ENCODE results near the gene CD177. TPM values are rescaled to one million over a fixed set of nuclear protein-coding genes. Genes with fewer than 3 reads are reported as not detected.

Gene CD177
- total RNA-seq, 1 donor from 2014 or later: 0.38 TPM

- Mint-ChIP-seq H3K4me1 (ENCODE audit: unreplicated experiment) (no peaks in the 10 kb centered on the region), H3K27ac (ENCODE audit: unreplicated experiment) (no peak overlapping the region), H3K4me3 (ENCODE audit: unreplicated experiment) (no peak overlapping the region), H3K27me3 (ENCODE audit: unreplicated experiment) (peaks cover 7% of the 10 kb centered on the region), H3K36me3 (ENCODE audit: low read depth, unreplicated experiment) (no peaks in the 10 kb centered on the region), H3K9me3 (ENCODE audit: unreplicated experiment) (no peaks in the 10 kb centered on the region)
- no peak for DNase-seq (ENCODE audit: low spot score)
- TF ChIP-seq CTCF (IDR thresholded peaks at IDR 0.05; ENCODE audit: unreplicated experiment): no peak
Measured at GRCh38 chr19:43406297-43406696, 52.8 kb downstream of the CD177 start.

- H3K9me3 Mint-ChIP-seq (ENCODE audit: unreplicated experiment): peaks cover 5% of the 10 kb centered on the region
- H3K4me1 Mint-ChIP-seq (ENCODE audit: unreplicated experiment): no peaks in the 10 kb centered on the region
- peaks cover 4% of the 10 kb centered on the region for H3K36me3 Mint-ChIP-seq (ENCODE audit: low read depth, unreplicated experiment)
- DNase-seq (ENCODE audit: low spot score): no peak
- TF ChIP-seq CTCF (IDR thresholded peaks at IDR 0.05; ENCODE audit: unreplicated experiment): no peak
- peaks cover 7% of the 10 kb centered on the region for H3K27me3 Mint-ChIP-seq (ENCODE audit: unreplicated experiment)
- no peak overlapping the region for H3K4me3 Mint-ChIP-seq (ENCODE audit: unreplicated experiment)
- H3K27ac Mint-ChIP-seq (ENCODE audit: unreplicated experiment): no peak overlapping the region
Measured at GRCh38 chr19:43407416-43408005, 54.0 kb downstream of the CD177 start.

- Mint-ChIP-seq H3K27me3 (ENCODE audit: unreplicated experiment) (peaks cover 7% of the 10 kb centered on the region), H3K27ac (ENCODE audit: unreplicated experiment) (no peak overlapping the region), H3K9me3 (ENCODE audit: unreplicated experiment) (peaks cover 9% of the 10 kb centered on the region), H3K4me1 (ENCODE audit: unreplicated experiment) (no peaks in the 10 kb centered on the region), H3K36me3 (ENCODE audit: low read depth, unreplicated experiment) (peaks cover 8% of the 10 kb centered on the region), H3K4me3 (ENCODE audit: unreplicated experiment) (no peak overlapping the region)
- TF ChIP-seq CTCF (IDR thresholded peaks at IDR 0.05; ENCODE audit: unreplicated experiment): no peak
- no peak for DNase-seq (ENCODE audit: low spot score)
Measured at GRCh38 chr19:43408043-43408442, 54.6 kb downstream of the CD177 start.

GRCh38 chr19:43409415-43409814 lies 55.9 kb downstream of the CD177 start:
- H3K9me3 Mint-ChIP-seq (ENCODE audit: unreplicated experiment): peaks cover 10% of the 10 kb centered on the region
- H3K4me3 Mint-ChIP-seq (ENCODE audit: unreplicated experiment): no peak overlapping the region
- no peak overlapping the region for H3K27ac Mint-ChIP-seq (ENCODE audit: unreplicated experiment)
- peaks cover 8% of the 10 kb centered on the region for H3K36me3 Mint-ChIP-seq (ENCODE audit: low read depth, unreplicated experiment)
- H3K27me3 Mint-ChIP-seq (ENCODE audit: unreplicated experiment): peaks cover 7% of the 10 kb centered on the region
- H3K4me1 Mint-ChIP-seq (ENCODE audit: unreplicated experiment): no peaks in the 10 kb centered on the region
- TF ChIP-seq CTCF (IDR thresholded peaks at IDR 0.05; ENCODE audit: unreplicated experiment): no peak
- DNase-seq (ENCODE audit: low spot score): no peak

GRCh38 chr19:43412441-43412840 lies 59.0 kb downstream of the CD177 start:
- Mint-ChIP-seq H3K27ac (ENCODE audit: unreplicated experiment) (no peak overlapping the region), H3K27me3 (ENCODE audit: unreplicated experiment) (peaks cover 9% of the 10 kb centered on the region), H3K9me3 (ENCODE audit: unreplicated experiment) (peaks cover 10% of the 10 kb centered on the region), H3K4me1 (ENCODE audit: unreplicated experiment) (no peaks in the 10 kb centered on the region), H3K4me3 (ENCODE audit: unreplicated experiment) (no peak overlapping the region), H3K36me3 (ENCODE audit: low read depth, unreplicated experiment) (peaks cover 8% of the 10 kb centered on the region)
- DNase-seq (ENCODE audit: low spot score): no peak
- no peak for TF ChIP-seq CTCF (IDR thresholded peaks at IDR 0.05; ENCODE audit: unreplicated experiment)

Other genes starting within 250 kb of the CD177 start
- not detected for gene PSG5, start 167.2 kb upstream of the CD177 start, total RNA-seq (ENCODE audit: unreplicated experiment)
- gene PSG4, start 148.0 kb upstream of the CD177 start, total RNA-seq (ENCODE audit: unreplicated experiment): not detected
- gene PSG9, start 84.2 kb upstream of the CD177 start, total RNA-seq (ENCODE audit: unreplicated experiment): not detected
- not detected for gene TEX101, start 61.2 kb downstream of the CD177 start, total RNA-seq (ENCODE audit: unreplicated experiment)
- 0.67 TPM for gene LYPD3, start 111.9 kb downstream of the CD177 start, total RNA-seq (ENCODE audit: unreplicated experiment)
- 9.6 TPM for gene PHLDB3, start 151.1 kb downstream of the CD177 start, total RNA-seq (ENCODE audit: unreplicated experiment)
- gene ETHE1, start 173.5 kb downstream of the CD177 start, total RNA-seq (ENCODE audit: unreplicated experiment): 42.9 TPM
- gene ZNF575, start 179.5 kb downstream of the CD177 start, total RNA-seq (ENCODE audit: unreplicated experiment): 2.3 TPM
- 45.1 TPM for gene XRCC1, start 221.8 kb downstream of the CD177 start, total RNA-seq (ENCODE audit: unreplicated experiment)
- gene PINLYP, start 222.1 kb downstream of the CD177 start, total RNA-seq (ENCODE audit: unreplicated experiment): 3.4 TPM
- 48.6 TPM for gene IRGQ, start 242.4 kb downstream of the CD177 start, total RNA-seq (ENCODE audit: unreplicated experiment)
- 10.7 TPM for gene ZNF576, start 242.9 kb downstream of the CD177 start, total RNA-seq (ENCODE audit: unreplicated experiment)

Data from endothelial cell (in vitro differentiated cells).